WI38 (cell line): Measurements from ENCODE around the gene ZNF354C.

ENCODE experiments used
- H3K4me3 ChIP-seq: 2 replicates; pipeline ENCODE4 v1.5.1; 2011; ENCODE audit warnings: low read depth, mild to moderate bottlenecking, control low read depth, low read length
- CTCF ChIP-seq: IDR thresholded peaks from 2 replicates; pipeline ENCODE4 v1.5.1; 2012; ENCODE audit warnings: low read depth, mild to moderate bottlenecking, control low read depth, low read length

ZNF354C gene

GRCh38 chr5:179054876-179055275 lies 5.3 kb upstream of the ZNF354C start:
- TF ChIP-seq CTCF, result no peak
- H3K4me3 ChIP-seq, result no peak overlapping the region

DNA sequence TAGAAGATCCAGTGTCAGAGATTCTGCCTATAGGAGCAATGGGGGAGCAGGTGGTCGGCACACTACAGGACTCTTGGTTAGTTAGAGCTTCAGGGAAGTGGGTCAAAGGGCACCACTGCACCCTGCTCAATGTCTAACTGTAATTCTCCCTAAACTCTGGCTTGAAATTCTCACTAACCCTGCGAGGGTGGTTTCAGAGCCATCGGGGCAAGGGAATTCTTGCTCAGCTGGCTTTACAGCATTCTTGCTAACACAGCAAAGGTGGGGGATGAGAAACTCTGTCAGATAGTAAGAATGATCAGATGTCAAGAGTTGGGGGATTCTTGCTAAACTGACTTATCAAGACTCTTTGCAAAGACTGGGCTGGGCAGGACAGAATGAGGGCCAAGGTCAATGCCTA lies 4.7 kb upstream of the ZNF354C start:
- H3K4me3 ChIP-seq, result no peak overlapping the region
- TF ChIP-seq CTCF, result no peak

- no peak for TF ChIP-seq CTCF
- H3K4me3 ChIP-seq, result no peak overlapping the region
Measured at GRCh38 chr5:179055841-179056240, 4.3 kb upstream of the ZNF354C start.

DNA sequence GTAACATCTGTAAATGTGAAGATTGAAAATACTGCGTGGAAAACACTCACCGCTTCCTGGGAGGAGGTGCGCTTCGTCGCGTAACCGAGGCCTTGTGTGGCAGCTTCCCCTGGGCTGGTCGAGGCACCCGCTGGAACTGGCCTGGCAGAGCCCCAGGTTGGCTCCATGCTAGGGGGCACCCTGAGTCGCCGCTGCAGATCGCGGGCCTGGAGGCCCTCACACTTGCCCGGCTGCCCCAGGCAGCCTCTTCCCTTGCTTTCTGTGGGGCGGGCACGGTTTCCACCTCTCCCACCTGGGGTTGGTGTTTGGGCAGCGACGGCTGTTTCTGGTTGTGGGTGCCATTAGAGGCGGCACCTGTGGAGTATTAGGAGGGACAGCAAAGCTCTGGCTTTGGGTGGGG lies 852 bp downstream of the ZNF354C start:
- TF ChIP-seq CTCF, result no peak
- H3K4me3 ChIP-seq, result peak overlapping the region; percentile 84

DNA sequence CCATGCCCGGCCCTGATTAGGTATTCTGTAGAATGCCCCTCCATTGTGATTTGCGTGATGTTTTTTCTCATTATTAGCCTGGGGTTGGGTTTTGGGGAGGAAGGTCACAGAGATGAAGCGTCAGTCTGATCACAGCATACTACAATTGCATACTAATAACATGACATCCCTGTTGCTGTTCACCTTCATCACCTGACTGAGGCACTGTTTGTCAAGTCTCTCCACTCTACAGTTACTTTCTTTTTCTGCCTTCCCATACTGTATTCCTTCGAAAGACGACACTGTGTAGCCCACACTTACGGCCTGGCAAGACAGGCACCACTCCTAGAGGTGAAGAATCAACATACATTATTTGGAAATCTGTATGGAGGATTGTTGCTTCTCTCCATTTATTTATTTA lies 5.5 kb downstream of the ZNF354C start:
- H3K4me3 ChIP-seq, result no peak overlapping the region
- TF ChIP-seq CTCF, result no peak

- no peak for TF ChIP-seq CTCF
- H3K4me3 ChIP-seq, result no peak overlapping the region
Measured at GRCh38 chr5:179079165-179079987, 19.2 kb downstream of the ZNF354C start.

DNA sequence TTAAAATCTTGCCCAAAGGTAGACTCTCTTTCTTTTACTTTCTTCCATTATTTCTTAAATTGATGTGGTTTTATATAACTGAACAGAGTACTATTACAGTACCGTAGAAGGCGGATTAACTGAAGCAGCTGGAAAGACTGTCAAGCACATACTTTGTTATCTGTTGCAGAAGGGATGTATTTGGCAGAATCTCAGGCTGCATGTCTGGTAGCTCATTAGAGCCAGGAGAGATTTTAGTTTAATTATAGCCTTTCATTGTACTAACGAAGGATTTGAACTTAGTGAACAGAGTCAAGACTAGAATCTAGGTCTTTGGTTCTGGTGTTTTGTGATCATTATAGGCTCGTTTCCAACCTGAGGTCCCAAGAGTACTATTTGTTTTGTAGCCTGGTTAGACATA lies 20.6 kb downstream of the ZNF354C start:
- no peak for TF ChIP-seq CTCF
- H3K4me3 ChIP-seq, result no peak overlapping the region
